Esophagus (tissue), 2 donors: ENCODE data around the gene SPG21. TPM values are rescaled to one million over a fixed set of nuclear protein-coding genes. Genes with fewer than 3 reads are reported as not detected.

ENCODE experiments used
- H3K27ac ChIP-seq, 2 donors: one replicate each; pipeline ENCODE4 v1.5.1; 2013; ENCODE audit warnings: low read depth in 2 of 2, mild to moderate bottlenecking in 2 of 2, inconsistent platforms in 1 of 2, low read length in 1 of 2, moderate library complexity in 1 of 2
- H3K27me3 ChIP-seq, 2 donors: one replicate each; pipeline ENCODE4 v1.6.1; 2013; ENCODE audit warnings: low read length in 2 of 2, control low read depth in 1 of 2, mild to moderate bottlenecking in 1 of 2; ENCODE audit not compliant: insufficient read depth in 2 of 2, control insufficient read depth in 1 of 2
- H3K36me3 ChIP-seq, 2 donors: one replicate each; pipeline ENCODE4 v1.6.1; 2013; ENCODE audit warnings: low read length in 1 of 2; ENCODE audit not compliant: control insufficient read depth in 2 of 2, insufficient read depth in 2 of 2
- H3K4me1 ChIP-seq, 2 donors: one replicate each; pipeline ENCODE4 v1.6.1; 2013; ENCODE audit warnings: low read length in 1 of 2; ENCODE audit not compliant: control insufficient read depth in 2 of 2, insufficient read depth in 2 of 2
- H3K4me3 ChIP-seq, 2 donors: one replicate each; pipeline ENCODE4 v1.5.1; 2013; ENCODE audit warnings: low read length in 2 of 2, mild to moderate bottlenecking in 2 of 2, low read depth in 1 of 2, moderate library complexity in 1 of 2
- H3K9me3 ChIP-seq, 2 donors: one replicate each; pipeline ENCODE4 v1.6.1; 2013; ENCODE audit warnings: mild to moderate bottlenecking in 2 of 2, low read depth in 1 of 2, low read length in 1 of 2, moderate library complexity in 1 of 2; ENCODE audit not compliant: control insufficient read depth in 2 of 2, insufficient read depth in 1 of 2
- WGBS, 2 donors: extraction: QIAGEN DNeasy Blood & Tissue Kit; methylation state at CpG; one replicate each; pipeline ENCODE4 v1.1.7; 2013; 5-methylcytosine and 5-hydroxymethylcytosine counted together
- polyA plus RNA-seq, 2 donors: library from polyadenylated mRNA; stranded (reverse); fragments of 200-250 nt; gene quantifications; one replicate each; pipeline ENCODE4 v1.2.3, GENCODE V29; 2013
- donor health status: healthy with polysubstance abuse.
- donor health status: Bipolar disorder and iron deficiency.

SPG21 gene
- polyA plus RNA-seq, 2 donors = 22.9 to 34.3 TPM

DNA sequence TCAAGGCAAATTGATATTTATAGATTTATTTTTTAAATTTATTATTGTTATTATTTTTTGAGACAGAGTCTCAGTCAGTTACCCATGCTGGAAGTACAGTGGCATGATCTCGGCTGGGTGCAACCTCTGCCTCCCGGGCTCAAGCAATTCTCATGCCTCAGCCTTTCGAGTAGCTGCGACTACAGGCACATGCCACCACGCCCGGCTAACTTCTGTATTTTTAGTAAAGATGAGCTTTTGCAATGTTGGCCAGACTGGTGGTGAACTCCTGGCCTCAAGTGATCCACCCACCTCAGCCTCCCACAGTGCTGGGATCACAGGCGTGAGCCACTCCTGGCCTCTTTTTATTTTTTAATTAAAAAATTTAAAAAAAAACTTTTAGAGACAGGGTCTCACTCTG, 19.0 kb downstream of the SPG21 start:
- 88 to 92% methylated on average over 7 of the region's 7 CpGs for WGBS, 2 donors
- H3K36me3 ChIP-seq = peaks cover 8 to 9% of the 10 kb centered on the region in 2 donors
- no peaks in the 10 kb centered on the region for H3K27me3 ChIP-seq
- no peak overlapping the region for H3K4me3 ChIP-seq
- H3K4me1 ChIP-seq = no peaks in the 10 kb centered on the region
- no peaks in the 10 kb centered on the region for H3K9me3 ChIP-seq
- no peak overlapping the region for H3K27ac ChIP-seq

DNA sequence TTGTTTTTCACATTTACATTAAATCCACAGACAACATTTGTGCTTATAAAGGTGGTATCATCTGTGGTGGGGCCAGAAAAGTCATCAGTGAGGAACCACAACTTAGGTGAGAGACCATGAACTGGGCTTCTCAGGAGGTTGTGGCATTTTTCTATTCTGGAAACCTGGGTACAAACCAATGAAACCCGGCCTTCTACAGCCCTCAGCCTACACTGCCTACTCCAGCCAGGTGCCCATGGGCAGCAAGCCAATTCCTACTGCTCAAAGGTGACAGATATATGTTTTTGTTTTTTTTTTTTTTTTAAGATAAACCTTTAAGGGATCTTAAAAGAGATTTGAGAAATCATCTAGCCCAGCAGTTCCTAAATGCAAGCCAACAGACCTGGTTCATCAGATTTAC, 20.3 kb downstream of the SPG21 start:
- H3K36me3 ChIP-seq = peaks cover 9 to 16% of the 10 kb centered on the region in 2 donors
- H3K27me3 ChIP-seq = no peaks in the 10 kb centered on the region
- H3K4me3 ChIP-seq = no peak overlapping the region
- WGBS, 2 donors = 83 to 98% methylated on average over 1 of the region's 1 CpG
- no peaks in the 10 kb centered on the region for H3K9me3 ChIP-seq
- no peak overlapping the region for H3K27ac ChIP-seq
- no peaks in the 10 kb centered on the region for H3K4me1 ChIP-seq

DNA sequence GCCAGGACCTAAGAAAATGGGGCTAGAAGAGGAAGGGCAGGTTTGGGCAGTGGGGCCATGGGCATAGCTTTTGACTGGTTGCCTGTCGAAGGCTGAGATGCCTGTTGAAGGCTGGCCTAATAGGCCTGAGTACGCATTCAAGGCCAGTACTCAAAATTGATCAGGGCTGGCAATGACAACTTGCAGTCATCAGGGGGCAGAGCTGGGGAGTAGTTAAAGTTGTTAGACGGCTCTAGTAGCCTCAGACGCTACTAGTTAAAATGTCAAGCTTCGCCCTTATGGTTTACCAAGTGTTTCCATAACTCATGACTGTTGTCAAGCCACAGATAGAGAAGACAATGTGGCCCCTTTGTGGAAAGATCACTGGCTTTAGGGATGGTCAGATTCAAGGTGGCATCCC, 28.7 kb downstream of the SPG21 start:
- H3K27me3 ChIP-seq = no peaks in the 10 kb centered on the region
- H3K4me1 ChIP-seq = no peaks in the 10 kb centered on the region
- H3K27ac ChIP-seq = no peak overlapping the region
- peaks cover 13 to 35% of the 10 kb centered on the region in 2 donors for H3K36me3 ChIP-seq
- H3K4me3 ChIP-seq = no peak overlapping the region
- 95 to 96% methylated on average over 5 of the region's 5 CpGs for WGBS, 2 donors
- H3K9me3 ChIP-seq = no peaks in the 10 kb centered on the region

DNA sequence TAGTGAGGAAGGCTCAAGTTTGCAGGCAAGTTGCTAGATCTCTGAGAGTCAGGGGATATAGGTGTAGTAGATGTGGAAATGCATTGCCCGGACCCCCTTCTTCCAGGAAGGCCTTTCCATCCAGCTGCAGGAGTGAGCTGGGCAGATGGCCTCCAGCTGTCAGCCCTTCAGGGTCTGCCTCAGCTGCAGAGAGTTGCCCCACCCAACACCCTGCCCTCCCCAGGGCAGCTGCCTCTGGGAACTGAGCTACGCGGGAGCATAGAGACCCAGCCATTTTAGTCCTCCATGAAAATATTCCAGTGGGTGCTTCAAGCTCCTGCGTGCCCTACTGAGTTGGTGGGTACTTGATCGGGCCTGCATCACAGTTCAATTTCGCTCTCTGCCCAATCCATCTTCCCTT, 29.6 kb downstream of the SPG21 start:
- 91 to 95% methylated on average over 6 of the region's 6 CpGs for WGBS, 2 donors
- H3K27ac ChIP-seq = no peak overlapping the region
- H3K4me1 ChIP-seq = no peaks in the 10 kb centered on the region
- no peaks in the 10 kb centered on the region for H3K27me3 ChIP-seq
- H3K9me3 ChIP-seq = no peaks in the 10 kb centered on the region
- no peak overlapping the region for H3K4me3 ChIP-seq
- peaks cover 15 to 34% of the 10 kb centered on the region in 2 donors for H3K36me3 ChIP-seq

DNA sequence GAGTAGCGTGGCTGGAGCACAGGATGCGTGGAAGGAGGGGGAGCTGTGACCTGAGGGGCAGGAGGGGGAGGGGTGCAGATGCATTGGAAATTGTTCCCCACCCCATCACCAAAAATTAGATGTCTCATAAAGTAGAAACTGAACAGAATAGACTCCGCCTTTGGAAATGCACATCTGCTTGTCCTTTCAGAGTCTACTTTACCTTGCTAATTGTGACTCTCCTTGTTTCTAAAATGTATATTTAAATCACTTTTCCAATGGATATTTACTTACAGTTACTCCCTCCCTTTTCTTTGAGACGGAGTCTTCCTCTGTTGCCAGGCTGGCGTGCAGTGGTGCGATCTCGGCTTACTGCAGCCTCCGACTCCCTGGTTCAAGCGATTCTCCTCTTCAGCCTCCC, 30.6 kb downstream of the SPG21 start:
- Histone ChIP-seq H3K4me3 (no peak overlapping the region), H3K27ac (no peak overlapping the region), H3K9me3 (no peaks in the 10 kb centered on the region), H3K4me1 (no peaks in the 10 kb centered on the region), H3K27me3 (no peaks in the 10 kb centered on the region), H3K36me3 (peaks cover 15 to 29% of the 10 kb centered on the region in 2 donors)
- 96 to 97% methylated on average over 9 of the region's 9 CpGs for WGBS, 2 donors

DNA sequence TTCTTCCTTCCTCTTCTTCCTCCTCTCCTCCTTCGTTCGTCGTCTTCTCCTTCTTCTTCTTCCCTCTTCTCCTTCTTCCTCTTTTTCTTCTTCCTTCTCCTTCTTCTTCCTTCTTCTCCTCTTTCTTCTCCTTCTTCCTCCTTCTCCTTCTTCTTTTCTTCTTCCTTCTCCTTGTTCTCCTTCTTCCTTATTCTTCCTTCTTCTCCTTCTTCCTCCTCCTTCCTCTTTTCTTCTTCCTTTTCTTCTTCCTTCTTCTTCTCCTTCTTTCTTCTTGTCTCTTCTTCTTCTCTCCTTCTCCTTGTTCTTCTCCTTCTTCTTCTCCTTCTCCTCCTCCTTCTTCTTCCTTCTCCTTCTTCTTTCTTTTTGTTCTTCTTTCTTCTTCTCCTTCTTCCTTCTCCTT, 35.3 kb downstream of the SPG21 start:
- Histone ChIP-seq H3K4me1 (no peaks in the 10 kb centered on the region), H3K4me3 (no peak overlapping the region), H3K9me3 (no peaks in the 10 kb centered on the region), H3K27me3 (no peaks in the 10 kb centered on the region), H3K27ac (no peak overlapping the region), H3K36me3 (peaks cover 9 to 12% of the 10 kb centered on the region in 2 donors)
- WGBS, 2 donors = 64 to 65% methylated on average over 3 of the region's 3 CpGs

DNA sequence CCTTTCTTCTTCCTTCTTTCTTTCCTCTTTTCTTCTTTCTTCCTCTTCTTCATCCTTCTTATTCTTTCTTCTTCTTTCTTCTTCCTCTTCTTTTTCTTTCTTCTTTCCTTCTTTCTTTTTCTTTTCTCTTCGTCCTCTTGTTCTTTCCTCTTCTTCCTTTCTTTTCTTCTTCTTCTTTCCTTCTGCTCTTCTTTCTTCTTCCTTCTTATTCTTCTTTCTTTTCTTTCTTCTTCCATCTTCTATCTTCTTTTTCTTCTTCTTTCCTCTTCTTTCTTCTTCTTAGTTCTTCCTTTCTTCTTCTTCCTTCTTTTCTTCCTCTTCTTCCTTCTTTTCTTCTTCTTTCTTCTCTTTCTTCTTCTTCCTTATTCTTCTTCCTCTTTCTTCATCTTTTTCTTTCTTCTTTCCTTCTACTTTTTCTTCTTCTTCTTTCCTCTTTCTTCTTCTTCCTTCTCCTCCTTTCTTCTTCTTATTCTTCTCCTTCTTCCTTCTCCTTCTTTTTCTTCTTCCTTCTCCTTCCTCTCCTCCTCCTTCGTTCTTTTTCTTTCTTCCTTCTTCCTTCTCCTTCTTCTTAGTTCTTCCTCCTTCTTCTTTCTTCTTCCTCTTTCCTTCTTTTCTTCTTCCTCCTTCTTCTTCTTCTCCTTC, 37.8 kb downstream of the SPG21 start:
- WGBS, 2 donors = 90 to 96% methylated on average over 2 of the region's 2 CpGs
- no peak overlapping the region for H3K27ac ChIP-seq
- no peaks in the 10 kb centered on the region for H3K9me3 ChIP-seq
- H3K36me3 ChIP-seq = peaks cover 2 to 4% of the 10 kb centered on the region in 2 donors
- no peak overlapping the region for H3K4me3 ChIP-seq
- H3K27me3 ChIP-seq = no peaks in the 10 kb centered on the region
- H3K4me1 ChIP-seq = no peaks in the 10 kb centered on the region

DNA sequence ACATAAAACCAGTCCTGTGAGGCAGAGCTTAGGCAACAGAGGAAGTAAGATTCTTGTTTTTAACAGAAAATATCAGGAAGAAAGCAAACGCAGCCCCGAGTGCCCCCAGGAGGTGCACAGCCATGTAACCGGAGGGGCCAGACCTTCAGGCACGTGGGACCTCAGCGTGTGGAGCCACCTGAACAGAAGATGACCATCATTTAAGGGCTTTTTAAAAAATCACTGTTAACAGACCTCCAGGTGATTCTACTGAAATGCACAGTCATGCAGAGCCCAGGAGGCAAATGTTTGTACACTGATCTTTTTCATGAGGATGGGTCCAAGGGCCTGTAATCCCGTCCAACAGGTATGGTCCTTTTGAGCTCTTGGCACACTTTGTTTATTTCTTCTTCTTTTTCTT, 38.8 kb downstream of the SPG21 start:
- Histone ChIP-seq H3K27ac (peak overlapping the region in 1 of 2 donors; percentile 24), H3K27me3 (no peaks in the 10 kb centered on the region), H3K9me3 (no peaks in the 10 kb centered on the region), H3K4me1 (no peaks in the 10 kb centered on the region), H3K36me3 (peaks cover 2 to 4% of the 10 kb centered on the region in 2 donors), H3K4me3 (no peak overlapping the region)
- WGBS, 2 donors = 78 to 79% methylated on average over 6 of the region's 6 CpGs

DNA sequence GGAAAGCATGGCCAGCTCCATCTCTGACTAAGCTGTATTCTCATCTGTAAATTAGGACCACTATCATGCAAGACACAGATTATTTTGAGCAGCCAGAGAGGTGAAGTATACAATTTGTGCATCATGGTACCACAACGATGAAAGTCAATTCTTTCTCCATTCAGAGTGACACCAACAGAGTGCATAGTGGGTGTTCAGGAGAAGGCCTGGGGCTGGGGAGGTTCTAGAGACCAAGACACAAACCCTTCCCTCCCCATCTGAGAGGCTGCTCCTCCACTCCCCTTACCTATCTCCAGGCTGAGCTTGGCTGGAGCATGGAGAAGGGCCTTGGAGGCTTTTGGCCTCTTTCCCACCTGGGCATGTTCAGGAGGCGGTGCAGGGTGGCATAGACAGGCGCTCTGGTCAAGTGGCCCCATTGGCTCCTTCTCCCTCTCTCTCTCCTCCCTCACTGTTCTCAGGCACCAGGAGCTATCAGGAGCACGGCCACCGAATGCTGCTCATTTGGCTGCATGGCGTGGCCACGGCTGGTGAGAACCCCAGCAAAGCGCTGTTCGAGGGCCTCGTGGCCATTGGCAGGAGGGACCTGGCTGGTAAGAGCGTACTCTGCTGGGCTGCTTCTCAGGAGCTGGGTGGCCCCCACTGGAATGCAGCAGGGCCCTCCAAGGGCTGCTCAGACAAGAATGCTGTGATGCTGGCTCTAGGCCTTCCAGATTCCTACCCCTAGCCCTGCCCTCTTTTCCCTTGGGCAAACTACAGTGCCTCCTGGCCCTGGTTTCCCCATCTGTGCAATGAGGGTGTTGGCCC, 40.1 kb downstream of the SPG21 start:
- no peaks in the 10 kb centered on the region for H3K4me1 ChIP-seq
- 95 to 97% methylated on average over 11 of the region's 11 CpGs for WGBS, 2 donors
- H3K27ac ChIP-seq = no peak overlapping the region
- peaks cover 2% of the 10 kb centered on the region in 2 donors for H3K36me3 ChIP-seq
- H3K9me3 ChIP-seq = no peaks in the 10 kb centered on the region
- no peaks in the 10 kb centered on the region for H3K27me3 ChIP-seq
- no peak overlapping the region for H3K4me3 ChIP-seq

DNA sequence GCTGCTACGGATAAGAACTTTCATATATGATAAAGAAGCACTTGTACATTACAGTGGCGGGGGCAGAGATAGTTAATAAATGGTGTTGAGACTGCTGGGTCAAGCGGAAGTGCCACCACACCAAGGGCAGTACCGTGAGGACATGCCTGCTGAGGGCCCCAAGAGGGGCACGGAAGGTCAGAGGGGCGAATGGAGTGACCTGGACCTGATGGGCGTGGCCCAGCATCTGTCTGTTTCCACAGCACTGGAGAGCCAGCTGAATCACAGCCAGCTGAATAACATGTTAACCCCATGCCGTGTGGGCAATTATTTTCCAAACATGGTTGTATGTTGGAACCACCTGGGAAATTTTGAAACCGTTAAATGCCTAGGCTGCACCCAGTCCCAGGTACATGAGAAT, 40.8 kb downstream of the SPG21 start:
- no peaks in the 10 kb centered on the region for H3K27me3 ChIP-seq
- no peak overlapping the region for H3K4me3 ChIP-seq
- WGBS, 2 donors = 67 to 75% methylated on average over 9 of the region's 9 CpGs

More for the DNA sequence above, 40.8 kb downstream of the SPG21 start:
- no peak overlapping the region for H3K27ac ChIP-seq
- no peaks in the 10 kb centered on the region for H3K4me1 ChIP-seq
- H3K36me3 ChIP-seq = peaks cover 2 to 4% of the 10 kb centered on the region in 2 donors
- no peaks in the 10 kb centered on the region for H3K9me3 ChIP-seq
